SKM-1 treated with dmso at 0.1 percent for 144 hours (cell line): Measurements from ENCODE around the gene FOXC1.
A peak's percentile ranks its signal among the peaks of the same experiment; 100 is the strongest.

ENCODE experiments used
- DNase-seq: peaks from one replicate; lab custom pipeline; 2025; ENCODE audit not compliant: unreplicated experiment; lab: John Stamatoyannopoulos, UW

The FOXC1 gene

GRCh38 chr6:1584146-1584545 is 25.6 kb upstream of the FOXC1 start:
- no peak for DNase-seq

- no peak for DNase-seq
Measured at GRCh38 chr6:1584996-1585668, 24.6 kb upstream of the FOXC1 start.

- no peak for DNase-seq
Measured at GRCh38 chr6:1585669-1586049, 24.1 kb upstream of the FOXC1 start.

GRCh38 chr6:1586256-1586655 is 23.5 kb upstream of the FOXC1 start:
- DNase-seq: no peak

GRCh38 chr6:1586861-1587450 is 22.8 kb upstream of the FOXC1 start:
- DNase-seq: no peak

- no peak for DNase-seq
Measured at GRCh38 chr6:1587546-1587945, 22.2 kb upstream of the FOXC1 start.

- DNase-seq: no peak
Measured at GRCh38 chr6:1587977-1588376, 21.7 kb upstream of the FOXC1 start.

- DNase-seq: no peak
Measured at GRCh38 chr6:1589208-1589607, 20.5 kb upstream of the FOXC1 start.

GRCh38 chr6:1590580-1590979 is 19.1 kb upstream of the FOXC1 start:
- no peak for DNase-seq

GRCh38 chr6:1591243-1591642 is 18.5 kb upstream of the FOXC1 start:
- no peak for DNase-seq

GRCh38 chr6:1591926-1592325 is 17.8 kb upstream of the FOXC1 start:
- DNase-seq: no peak

- no peak for DNase-seq
Measured at GRCh38 chr6:1592852-1593251, 16.9 kb upstream of the FOXC1 start.

GRCh38 chr6:1593286-1593957 is 16.3 kb upstream of the FOXC1 start:
- DNase-seq: no peak

GRCh38 chr6:1593958-1594314 is 15.8 kb upstream of the FOXC1 start:
- DNase-seq: no peak

GRCh38 chr6:1594445-1595200 is 15.1 kb upstream of the FOXC1 start:
- no peak for DNase-seq

GRCh38 chr6:1595271-1596087 is 14.2 kb upstream of the FOXC1 start:
- no peak for DNase-seq

GRCh38 chr6:1596088-1596852 is 13.4 kb upstream of the FOXC1 start:
- DNase-seq: peak; percentile 49

- DNase-seq: no peak
Measured at GRCh38 chr6:1597121-1597744, 12.5 kb upstream of the FOXC1 start.

- DNase-seq: no peak
Measured at GRCh38 chr6:1597924-1598323, 11.8 kb upstream of the FOXC1 start.

- no peak for DNase-seq
Measured at GRCh38 chr6:1598433-1598832, 11.3 kb upstream of the FOXC1 start.
